HG03439 (cell line): ENCODE results near the gene DAND5.

Experiments used
- ATAC-seq: cut with Tn5 transposase; IDR thresholded peaks from one replicate; pipeline ENCODE4 v1.9.1; 2021; ENCODE audit warnings: mild to moderate bottlenecking, moderate library complexity; ENCODE audit not compliant: unreplicated experiment

Gene DAND5, protein sequence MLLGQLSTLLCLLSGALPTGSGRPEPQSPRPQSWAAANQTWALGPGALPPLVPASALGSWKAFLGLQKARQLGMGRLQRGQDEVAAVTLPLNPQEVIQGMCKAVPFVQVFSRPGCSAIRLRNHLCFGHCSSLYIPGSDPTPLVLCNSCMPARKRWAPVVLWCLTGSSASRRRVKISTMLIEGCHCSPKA

DNA sequence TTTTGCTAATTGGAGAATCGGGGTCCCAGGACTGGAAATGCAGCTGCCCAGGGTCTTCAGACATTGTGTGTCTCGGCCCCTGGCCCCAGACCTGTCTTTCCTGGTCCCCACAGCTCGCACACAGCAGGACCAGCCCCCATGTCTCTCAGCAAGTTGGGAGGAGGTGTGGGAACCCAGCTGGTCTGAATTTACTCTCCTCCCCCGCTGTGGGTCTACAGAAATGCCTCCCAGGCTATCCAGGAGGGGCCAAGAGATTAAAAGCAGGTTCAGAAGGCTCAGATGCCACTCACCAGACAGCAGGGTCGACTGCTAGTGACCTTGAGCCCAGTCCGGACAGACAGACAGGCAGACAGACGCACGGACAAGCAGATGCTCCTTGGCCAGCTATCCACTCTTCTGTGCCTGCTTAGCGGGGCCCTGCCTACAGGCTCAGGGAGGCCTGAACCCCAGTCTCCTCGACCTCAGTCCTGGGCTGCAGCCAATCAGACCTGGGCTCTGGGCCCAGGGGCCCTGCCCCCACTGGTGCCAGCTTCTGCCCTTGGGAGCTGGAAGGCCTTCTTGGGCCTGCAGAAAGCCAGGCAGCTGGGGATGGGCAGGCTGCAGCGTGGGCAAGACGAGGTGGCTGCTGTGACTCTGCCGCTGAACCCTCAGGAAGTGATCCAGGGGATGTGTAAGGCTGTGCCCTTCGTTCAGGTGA, at the start of gene DAND5:
Gene DAND5, plus strand, starts transcription at position 285 of the 697 bp plus-strand sequence. Its CDS starts 85 bp downstream, at position 370.
- no peak for ATAC-seq

DNA sequence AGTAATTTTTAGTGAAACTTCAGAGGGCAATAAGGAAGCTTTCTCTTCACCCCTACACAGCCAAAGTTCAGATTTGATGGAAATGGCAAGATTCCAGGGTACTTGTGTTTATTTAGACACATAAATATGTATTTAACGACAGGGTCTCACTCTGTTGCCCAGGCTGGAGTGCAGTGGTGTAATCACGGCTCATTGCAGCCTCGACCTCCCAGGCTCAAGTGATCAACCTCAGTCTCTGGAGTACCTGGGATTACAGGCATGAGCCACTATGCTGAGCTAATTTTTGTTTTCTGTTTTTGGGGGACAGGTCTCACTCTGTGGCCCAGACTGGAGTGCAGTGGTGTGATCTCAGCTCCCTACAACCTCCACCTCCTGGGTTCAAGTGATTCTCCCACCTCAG, 48.3 kb upstream of the DAND5 start:
- ATAC-seq, result no peak

DNA sequence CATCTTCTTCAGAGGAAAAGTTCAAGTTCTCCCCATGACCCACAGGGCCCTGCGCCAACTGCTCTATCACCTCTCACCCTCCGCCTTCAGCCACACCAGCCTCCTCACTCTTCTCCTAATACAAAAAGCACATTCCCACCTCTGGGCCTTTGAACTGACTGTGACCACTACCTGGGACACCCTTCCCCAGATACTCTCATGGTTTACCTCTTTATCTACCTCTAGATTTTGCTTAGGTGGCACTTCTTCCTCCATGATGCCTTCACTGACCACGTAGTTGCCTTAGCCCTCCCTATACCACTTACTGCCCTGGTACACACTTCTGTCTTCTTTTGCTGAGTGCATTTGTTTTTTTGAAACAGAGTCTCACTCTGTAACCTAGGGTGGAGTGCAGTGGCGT, 46.4 kb upstream of the DAND5 start:
- no peak for ATAC-seq

DNA sequence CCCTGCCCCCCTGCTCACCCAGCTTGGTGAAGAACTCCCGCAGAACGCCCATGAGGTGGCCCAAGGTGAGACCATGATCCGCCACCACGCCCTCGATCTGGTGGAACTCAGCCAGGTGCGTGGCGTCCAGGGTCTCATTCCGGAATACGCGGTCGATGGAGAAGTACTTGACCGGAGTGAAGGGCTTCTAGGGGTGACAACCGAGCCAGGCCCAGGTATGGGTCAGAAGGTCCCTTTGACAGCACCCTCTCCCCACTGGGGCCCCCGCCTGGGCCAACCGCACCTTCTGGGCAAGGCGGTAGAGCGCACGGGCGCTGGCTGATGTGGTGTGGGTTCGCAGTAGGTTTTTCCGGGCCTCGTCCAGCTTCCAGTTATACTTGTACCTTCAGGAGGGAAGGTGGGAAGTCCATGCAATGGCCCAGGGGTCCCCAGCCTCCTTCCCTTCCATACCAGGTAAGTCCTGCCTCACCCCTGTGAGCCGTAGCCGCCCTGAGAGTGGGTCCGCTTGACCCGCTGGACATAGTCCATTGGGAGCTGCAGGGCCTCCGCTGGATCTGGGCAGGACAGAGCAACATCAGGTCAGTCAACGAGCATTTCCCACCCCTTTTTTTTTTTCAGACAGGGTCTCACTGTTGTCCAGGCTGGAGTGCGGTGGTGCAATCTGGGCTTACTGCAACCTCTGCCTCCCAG, 44.6 kb upstream of the DAND5 start:
- no peak for ATAC-seq

DNA sequence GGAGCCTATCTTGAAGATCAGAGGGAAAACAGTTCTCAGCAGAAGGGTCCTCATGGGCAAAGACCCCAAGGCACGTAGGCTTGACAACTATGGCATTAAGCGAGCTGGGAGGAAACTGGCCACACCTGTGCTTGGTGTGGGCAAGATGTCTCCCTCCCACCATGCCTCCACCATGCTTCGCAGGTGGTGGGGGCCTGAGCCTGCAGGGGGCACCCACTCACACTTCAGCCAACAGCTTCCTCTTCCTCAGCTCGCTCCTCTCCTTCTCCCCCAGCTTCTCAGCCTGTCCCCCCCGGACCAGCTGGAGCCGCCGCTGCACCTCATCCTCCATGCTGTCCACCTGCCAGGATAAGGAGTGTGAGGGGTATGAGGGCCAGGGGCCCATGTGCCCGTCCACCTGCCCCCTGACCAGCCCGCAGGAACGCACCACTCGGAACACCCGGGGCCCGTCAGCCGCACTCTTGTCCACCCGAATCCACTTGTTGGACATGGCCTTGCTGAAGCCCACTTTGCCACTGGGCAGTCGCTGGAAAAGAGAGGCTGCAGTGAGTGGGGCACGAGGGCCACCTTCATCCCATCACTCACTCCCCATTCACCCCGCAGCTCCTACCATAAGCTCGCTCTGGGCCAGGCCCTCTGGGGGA, 39.3 kb upstream of the DAND5 start:
- no peak for ATAC-seq

DNA sequence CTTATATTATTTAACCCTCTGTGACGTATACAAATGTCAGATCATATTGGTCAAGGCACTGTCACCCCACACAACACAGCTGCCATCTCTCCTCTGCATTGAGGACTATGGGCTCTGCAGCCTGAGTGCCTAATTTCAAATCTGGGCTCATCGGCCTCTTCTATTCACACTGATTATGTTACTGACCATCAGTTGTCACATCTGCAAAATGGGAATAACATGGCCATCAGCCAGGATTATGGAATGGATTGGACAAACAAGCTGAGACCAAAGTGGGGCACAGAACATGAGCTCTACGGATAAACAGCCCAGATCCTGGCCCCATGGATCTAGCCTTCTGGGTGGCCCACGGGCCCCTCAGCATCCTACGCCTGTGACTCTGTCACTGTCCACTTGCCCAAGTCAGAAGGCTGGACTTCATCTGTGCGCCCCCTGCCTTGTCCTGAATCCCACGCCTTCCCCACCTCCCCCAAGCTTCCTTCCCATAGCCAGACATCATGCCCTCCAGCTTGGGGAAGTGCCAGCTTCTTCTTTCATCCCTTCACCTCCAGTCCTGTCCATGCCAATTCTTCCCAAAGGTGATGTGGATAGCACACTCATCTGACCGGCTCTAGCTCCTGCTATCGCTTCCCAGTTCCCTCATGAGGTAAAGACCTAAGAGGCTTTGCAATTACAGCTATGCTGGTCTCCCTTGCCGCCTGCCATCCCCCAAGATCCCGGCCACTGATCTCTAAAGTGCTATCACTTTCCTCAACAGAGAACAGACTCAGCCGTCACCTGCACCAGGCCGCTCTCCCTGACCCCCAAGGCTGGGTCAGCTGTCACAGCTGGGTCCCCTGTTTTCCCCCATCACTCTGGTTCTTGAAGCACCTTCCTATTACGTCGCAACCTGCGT, 36.7 kb upstream of the DAND5 start:
- no peak for ATAC-seq

DNA sequence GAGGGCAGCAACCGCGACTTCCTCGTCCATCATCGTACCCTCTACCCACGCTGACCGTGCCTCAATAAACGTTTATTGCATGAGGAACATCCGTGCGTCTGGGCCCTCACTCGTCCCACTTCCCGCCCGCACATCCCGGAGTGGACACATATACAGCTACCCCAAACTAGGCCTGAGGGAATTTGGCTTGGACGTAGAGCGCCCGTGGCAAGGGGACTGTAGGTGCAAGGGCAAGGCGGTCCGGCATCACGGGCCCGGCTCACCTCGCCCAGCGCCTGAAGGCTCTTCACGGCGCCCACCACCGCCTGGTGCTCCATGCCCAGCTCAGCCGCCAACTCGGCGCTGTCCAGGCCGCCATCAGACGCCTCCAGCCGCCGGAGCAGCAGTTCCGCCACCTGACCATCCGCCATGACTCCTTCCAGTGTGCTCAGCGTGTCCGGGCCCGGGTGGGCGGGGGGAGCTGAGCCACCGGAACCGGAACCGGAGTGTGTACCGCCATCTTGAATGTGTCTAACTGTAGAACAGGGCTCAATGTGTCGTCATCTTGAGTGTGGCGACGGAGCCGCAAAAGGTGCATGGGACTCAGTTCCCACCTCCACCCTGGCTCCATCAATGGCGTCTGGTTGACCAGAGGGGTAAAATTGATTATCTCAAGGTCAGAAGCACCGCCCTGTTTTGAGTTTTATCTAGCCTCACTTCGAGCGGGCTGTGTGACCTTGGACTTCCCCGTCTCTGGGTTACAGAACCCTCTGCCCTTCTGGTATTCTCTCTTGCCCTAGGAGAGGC, 35.9 kb upstream of the DAND5 start, which contains the start of gene FARSA:
Gene FARSA, minus strand, starts transcription at position 425 of the 786 bp plus-strand sequence. Its CDS starts 15 bp downstream, at position 410.
- ATAC-seq, result peak; percentile 52

DNA sequence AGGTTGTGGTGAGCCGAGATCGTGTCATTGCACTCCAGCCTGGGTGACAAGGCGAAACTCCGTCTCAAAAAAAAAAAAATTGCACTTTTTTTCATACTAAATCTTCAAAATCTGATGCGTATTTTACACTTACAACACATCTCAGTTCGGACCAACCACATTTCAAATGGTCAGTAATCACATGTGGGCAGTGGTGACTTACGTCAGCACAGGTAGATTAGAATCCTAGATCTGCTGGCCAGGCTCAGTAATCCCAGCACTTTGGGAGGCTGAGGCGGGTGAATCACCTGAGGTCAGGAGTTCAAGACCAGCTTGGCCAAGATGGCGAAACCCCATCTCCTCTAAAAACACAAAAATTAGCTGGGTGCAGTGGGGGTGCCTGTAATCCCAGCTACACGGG, 34.3 kb upstream of the DAND5 start:
- ATAC-seq, result no peak

DNA sequence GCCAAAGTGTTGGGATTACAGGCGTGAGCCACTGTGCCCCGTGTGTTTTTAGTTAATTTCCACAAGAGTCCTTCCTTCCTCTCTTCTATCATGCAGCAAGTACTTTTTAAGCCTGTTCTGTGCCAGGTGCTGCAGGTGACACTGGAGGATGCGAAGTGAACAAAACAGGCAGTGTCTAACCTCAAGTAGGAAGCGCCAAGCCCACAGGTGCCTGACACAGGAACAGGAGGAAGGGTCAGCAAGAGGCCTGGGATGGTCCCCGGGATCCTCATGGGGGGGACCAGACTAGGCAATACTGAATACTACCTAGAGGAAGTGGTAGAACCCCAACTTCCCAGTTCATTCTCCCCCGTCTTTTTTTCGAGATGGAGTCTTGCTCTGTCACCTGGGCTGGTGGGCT, 32.8 kb upstream of the DAND5 start:
- no peak for ATAC-seq

DNA sequence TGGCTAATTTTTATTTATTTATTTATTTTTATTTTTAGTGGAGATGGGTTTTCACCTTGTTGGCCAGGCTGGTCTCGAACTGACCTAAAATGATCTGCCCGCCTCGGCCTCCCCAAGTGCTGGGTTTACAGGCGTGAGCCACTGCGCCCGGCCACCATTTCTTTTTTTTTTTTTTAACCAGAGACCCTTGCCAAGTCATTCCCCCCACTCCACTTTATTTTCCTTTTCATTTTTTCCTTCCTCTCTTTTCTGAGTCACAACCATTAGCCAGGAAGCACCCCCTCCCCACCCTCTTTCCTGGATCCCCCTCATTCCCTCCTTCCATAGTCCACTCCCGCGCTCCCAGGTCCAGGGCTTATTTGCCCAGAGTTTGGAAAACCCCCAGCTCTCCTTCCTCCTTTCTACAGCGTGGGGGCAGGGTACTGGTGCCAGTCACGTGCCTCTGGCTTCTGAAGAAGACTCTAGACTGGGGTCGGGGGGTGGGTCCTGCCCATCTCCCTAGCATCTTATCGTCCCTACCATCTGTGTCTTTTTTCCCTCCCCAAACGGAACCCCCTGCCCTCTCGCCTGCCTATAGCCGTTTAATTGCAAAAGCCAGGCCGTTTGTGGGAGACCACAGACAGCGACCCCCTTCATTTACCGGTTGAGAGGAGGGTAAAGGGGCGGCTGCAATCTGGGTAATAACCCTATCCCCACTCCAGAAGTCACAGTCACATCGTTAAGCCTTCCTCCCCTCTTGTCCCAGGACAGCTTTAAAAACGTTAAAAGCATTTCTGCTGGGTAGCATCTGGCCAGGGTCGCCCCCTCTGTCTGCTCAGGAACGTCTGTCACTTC, 32.1 kb upstream of the DAND5 start:
- no peak for ATAC-seq

DNA sequence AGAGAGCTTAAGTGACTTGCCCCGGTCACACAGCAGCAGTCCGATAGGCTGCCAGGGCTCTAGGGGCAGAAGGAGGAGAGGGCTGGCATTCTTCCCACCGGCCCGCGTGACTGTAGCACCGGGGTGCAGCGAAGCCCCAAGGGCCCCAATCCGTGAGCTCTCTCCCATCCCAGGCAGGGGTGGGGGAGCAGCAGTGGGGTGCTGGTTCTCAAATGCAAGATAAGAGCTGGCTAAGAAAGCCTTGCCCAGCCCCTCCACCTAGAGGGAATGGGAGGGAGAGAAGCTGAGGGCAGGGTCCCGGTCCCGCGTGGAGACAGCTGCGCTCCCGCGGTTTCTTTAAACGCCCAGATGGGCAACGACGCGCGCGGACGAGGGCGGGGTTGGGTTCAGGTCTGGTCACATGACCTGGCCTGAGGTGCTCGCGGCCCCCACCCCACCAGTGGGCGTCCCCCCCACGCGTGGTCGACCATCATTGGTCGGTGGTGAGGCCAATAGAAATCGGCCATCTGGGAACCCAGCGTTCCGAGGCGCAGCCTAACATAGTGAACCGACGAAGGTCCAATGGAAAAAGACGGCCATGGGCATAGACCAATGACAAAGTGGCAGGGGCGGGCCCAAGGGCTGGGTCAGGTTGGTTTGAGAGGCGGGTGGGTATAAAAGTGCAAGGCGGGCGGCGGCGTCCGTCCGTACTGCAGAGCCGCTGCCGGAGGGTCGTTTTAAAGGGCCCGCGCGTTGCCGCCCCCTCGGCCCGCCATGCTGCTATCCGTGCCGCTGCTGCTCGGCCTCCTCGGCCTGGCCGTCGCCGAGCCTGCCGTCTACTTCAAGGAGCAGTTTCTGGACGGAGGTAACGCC, 31.2 kb upstream of the DAND5 start, which contains the start of gene CALR:
Gene CALR, plus strand, starts transcription at position 683 of the 852 bp plus-strand sequence. Its CDS starts 71 bp downstream, at position 754.
- peak; percentile 84 for ATAC-seq

DNA sequence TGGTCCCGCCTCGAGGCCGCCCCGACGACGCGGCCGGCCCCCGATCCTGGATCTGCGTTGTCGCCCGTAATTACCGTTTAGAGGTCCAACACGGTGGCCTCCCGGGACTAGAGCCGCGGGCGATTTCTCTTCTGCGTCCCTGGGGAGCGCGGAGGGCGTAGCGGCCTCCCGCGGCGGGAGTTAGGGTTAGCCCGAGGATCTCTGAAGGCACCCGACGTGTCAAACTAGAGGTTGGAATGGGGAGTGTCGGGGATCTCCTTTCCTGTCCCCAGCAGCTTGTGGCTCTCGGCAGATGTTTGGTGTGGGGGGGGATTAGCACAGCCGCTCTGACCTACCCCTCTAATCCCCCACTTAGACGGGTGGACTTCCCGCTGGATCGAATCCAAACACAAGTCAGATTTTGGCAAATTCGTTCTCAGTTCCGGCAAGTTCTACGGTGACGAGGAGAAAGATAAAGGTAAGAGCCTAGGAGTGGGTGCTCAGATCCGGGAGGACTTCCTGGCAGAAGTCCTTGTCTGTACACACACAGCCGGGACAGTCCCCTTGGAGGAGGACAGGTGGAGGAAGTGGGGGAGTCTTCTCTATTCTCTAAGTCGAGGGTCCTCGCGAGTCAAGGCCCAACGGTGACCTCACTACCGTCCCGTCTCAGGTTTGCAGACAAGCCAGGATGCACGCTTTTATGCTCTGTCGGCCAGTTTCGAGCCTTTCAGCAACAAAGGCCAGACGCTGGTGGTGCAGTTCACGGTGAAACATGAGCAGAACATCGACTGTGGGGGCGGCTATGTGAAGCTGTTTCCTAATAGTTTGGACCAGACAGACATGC, 30.4 kb upstream of the DAND5 start:
- peak; percentile 6 for ATAC-seq

DNA sequence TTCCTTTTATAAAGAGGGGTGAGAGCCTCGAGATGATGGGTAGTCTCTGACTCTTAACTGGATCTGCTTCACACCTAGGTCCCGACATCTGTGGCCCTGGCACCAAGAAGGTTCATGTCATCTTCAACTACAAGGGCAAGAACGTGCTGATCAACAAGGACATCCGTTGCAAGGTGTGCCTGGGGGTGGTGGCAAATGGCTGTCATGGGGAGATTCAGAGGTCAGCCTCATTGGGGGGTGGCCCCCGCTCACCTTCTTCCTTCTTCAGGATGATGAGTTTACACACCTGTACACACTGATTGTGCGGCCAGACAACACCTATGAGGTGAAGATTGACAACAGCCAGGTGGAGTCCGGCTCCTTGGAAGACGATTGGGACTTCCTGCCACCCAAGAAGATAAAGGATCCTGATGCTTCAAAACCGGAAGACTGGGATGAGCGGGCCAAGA, 29.4 kb upstream of the DAND5 start:
- ATAC-seq, result no peak

DNA sequence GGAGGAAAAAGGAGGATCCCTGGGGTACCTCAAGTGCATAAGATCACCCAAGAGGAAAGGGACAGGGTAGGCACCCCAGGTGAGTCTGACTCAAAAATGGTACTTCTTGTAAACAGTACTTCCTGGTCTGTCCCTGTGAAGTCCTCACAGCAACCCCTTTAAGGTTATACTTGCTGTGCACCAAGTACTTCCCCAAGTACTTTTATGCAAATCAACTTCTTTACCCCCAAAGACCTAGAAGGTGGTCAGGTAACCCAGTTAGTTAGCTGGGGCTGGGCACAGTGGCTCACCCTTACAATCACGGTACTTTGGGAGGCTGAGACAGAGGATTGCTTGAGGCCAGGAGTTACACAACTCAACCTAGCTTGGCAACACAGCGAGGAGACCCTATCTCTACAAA, 28.5 kb upstream of the DAND5 start:
- ATAC-seq, result no peak

DNA sequence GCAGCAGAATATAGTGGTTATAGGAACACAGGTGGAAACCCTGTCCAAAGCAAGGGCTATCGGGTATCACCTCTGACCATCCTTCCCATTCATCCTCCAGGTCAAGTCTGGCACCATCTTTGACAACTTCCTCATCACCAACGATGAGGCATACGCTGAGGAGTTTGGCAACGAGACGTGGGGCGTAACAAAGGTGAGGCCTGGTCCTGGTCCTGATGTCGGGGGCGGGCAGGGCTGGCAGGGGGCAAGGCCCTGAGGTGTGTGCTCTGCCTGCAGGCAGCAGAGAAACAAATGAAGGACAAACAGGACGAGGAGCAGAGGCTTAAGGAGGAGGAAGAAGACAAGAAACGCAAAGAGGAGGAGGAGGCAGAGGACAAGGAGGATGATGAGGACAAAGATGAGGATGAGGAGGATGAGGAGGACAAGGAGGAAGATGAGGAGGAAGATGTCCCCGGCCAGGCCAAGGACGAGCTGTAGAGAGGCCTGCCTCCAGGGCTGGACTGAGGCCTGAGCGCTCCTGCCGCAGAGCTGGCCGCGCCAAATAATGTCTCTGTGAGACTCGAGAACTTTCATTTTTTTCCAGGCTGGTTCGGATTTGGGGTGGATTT, 25.8 kb upstream of the DAND5 start:
- ATAC-seq, result no peak

DNA sequence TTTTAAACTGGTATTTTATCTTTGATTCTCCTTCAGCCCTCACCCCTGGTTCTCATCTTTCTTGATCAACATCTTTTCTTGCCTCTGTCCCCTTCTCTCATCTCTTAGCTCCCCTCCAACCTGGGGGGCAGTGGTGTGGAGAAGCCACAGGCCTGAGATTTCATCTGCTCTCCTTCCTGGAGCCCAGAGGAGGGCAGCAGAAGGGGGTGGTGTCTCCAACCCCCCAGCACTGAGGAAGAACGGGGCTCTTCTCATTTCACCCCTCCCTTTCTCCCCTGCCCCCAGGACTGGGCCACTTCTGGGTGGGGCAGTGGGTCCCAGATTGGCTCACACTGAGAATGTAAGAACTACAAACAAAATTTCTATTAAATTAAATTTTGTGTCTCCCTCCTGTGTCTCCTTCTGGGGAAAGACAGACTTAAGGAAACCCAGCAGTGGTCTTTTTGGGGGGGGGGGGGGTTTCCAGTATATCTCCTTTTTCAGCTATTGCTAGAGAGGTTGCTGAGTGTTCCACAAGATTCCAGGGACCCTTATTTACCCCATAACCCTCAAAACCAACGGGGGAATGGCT, 25.2 kb upstream of the DAND5 start:
- no peak for ATAC-seq
